Stomach smooth muscle (tissue), 2 donors: ENCODE measurements around the gene ITPRID2.

ENCODE experiments used
- H3K27ac ChIP-seq: one replicate; pipeline ENCODE4 v1.7.0; 2013; ENCODE audit warnings: mild to moderate bottlenecking, low read length, inconsistent platforms
- H3K27me3 ChIP-seq, 2 donors: one replicate each; pipeline ENCODE4 v1.7.0; 2013; ENCODE audit warnings: low read length in 2 of 2; ENCODE audit not compliant: insufficient read depth in 2 of 2, control insufficient read depth in 1 of 2
- H3K36me3 ChIP-seq, 2 donors: one replicate each; pipeline ENCODE4 v1.7.0; 2013; ENCODE audit warnings: low read length in 2 of 2; ENCODE audit not compliant: control insufficient read depth in 2 of 2, insufficient read depth in 2 of 2
- H3K4me1 ChIP-seq: one replicate; pipeline ENCODE4 v1.7.0; 2013; ENCODE audit warnings: low read length; ENCODE audit not compliant: control insufficient read depth, insufficient read depth
- H3K4me3 ChIP-seq, 2 donors: one replicate each; pipeline ENCODE4 v1.7.0; 2013; ENCODE audit warnings: low read length in 2 of 2
- H3K9ac ChIP-seq, 2 donors: one replicate each; pipeline ENCODE4 v1.7.0; 2013; ENCODE audit warnings: low read length in 2 of 2, mild to moderate bottlenecking in 1 of 2
- H3K9me3 ChIP-seq, 2 donors: one replicate each; pipeline ENCODE4 v1.7.0; 2013; ENCODE audit warnings: low read length in 2 of 2; ENCODE audit not compliant: control insufficient read depth in 2 of 2
- donor health status: healthy.
- donor health status: Pancreatic carcinoma.

Gene ITPRID2

DNA sequence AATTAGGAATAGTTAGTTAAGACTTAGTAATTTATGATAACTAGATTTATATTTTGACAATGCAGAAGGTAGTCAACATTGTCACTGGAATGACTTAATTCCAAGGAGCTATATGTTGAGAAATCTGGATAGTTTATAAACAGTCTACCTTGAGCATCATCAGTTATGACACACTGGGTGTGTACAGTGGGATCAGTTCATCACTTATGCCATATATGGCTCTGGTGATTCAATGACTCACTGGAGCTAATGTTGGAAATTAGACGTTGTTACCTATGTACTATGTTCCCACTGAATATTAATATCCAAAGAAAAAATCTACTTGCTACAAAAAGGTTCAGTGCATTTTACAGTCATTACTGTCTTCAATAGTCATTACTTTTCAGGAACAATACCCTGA, 34.0 kb upstream of the ITPRID2 start:
- Histone ChIP-seq H3K27ac (no peak overlapping the region), H3K9ac (no peak overlapping the region), H3K4me3 (no peak overlapping the region), H3K27me3 (no peaks in the 10 kb centered on the region), H3K9me3 (no peaks in the 10 kb centered on the region), H3K36me3 (no peaks in the 10 kb centered on the region), H3K4me1 (no peaks in the 10 kb centered on the region)

DNA sequence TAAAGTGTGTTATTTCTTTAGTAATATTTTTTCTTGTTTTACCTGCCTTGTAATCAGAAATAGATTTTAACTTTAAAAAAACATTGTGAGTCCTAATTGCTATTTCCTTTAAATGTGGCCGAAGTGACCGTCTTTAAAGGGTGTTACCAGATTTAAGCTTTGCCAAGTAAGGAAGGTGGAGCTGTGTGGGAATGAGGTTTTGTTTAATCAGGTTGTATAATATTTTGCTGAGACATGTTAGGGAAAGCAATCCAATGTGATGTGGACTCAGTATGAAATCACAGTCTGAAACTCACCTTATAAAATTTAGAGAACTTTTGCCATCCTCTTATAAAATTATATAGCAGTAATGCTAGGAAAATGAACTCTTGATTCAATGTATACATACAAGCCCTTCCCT, 32.9 kb upstream of the ITPRID2 start:
- Histone ChIP-seq H3K9ac (no peak overlapping the region), H3K4me3 (no peak overlapping the region), H3K36me3 (no peaks in the 10 kb centered on the region), H3K27ac (no peak overlapping the region), H3K27me3 (no peaks in the 10 kb centered on the region), H3K9me3 (no peaks in the 10 kb centered on the region), H3K4me1 (no peaks in the 10 kb centered on the region)

DNA sequence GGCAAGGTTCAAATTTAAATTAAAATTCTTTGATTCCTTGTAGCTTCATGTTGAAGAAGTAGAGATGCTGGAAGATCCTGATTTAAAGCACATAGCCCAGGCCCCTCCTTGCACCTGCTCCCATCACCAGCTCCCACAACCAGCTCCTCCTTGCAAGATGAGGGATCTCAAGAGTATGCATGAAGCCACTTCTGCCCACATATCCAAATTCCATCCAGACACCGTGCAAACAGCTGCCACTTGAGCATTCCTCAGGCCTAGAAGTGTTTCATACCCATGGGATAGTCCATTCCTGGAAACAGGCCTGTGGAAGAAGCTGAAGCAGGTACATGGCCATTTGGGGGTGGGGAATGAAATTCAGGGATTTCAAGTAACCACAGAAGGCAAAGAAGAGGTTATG, 32.4 kb upstream of the ITPRID2 start:
- no peaks in the 10 kb centered on the region for H3K4me1 ChIP-seq
- H3K27me3 ChIP-seq: no peaks in the 10 kb centered on the region
- H3K27ac ChIP-seq: no peak overlapping the region
- H3K9ac ChIP-seq: no peak overlapping the region
- no peaks in the 10 kb centered on the region for H3K9me3 ChIP-seq
- no peak overlapping the region for H3K4me3 ChIP-seq
- no peaks in the 10 kb centered on the region for H3K36me3 ChIP-seq

DNA sequence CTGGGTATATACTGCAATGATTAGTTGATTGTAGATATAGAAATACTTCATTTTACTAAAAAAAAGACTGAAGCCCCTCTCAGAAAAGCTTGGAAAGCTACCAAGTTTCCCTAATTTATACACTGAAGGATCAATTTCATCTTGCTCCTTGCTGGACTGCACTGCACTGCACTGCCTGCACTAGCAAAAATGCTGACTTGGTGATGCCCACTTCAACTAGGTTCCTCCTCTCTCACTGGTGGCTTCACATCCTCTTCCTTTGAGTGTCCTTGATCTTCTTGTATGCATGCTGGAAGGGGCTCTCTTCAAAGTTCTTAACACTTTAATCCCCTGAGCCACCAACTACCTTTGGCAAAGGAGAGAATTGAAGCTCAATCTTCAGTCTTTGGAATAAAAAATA, 31.7 kb upstream of the ITPRID2 start:
- Histone ChIP-seq H3K9me3 (no peaks in the 10 kb centered on the region), H3K9ac (no peak overlapping the region), H3K4me3 (no peak overlapping the region), H3K36me3 (no peaks in the 10 kb centered on the region), H3K27me3 (no peaks in the 10 kb centered on the region), H3K27ac (no peak overlapping the region), H3K4me1 (no peaks in the 10 kb centered on the region)

DNA sequence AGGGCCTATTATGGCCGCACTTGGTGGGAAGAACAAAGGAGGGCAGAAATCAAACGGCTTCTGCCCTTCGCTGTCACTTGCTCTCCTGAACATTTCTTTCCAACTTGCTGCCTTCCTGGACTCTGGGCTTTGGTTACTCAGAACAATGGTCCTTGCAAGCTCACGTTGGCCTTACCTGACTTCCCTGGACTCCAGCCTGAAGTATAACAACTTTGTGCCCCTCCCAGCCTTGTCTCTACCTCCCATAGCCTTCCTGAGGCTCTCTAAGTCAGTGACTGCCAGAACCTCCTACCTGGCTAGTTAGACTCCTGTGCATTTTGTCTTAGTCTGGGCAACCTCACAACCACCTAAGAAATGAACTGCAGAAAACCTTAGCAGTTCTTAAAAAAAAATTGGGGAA, 30.2 kb upstream of the ITPRID2 start:
- H3K4me3 ChIP-seq: no peak overlapping the region
- H3K27ac ChIP-seq: no peak overlapping the region
- no peak overlapping the region for H3K9ac ChIP-seq
- H3K27me3 ChIP-seq: no peaks in the 10 kb centered on the region
- no peaks in the 10 kb centered on the region for H3K36me3 ChIP-seq
- no peaks in the 10 kb centered on the region for H3K4me1 ChIP-seq
- H3K9me3 ChIP-seq: no peaks in the 10 kb centered on the region

DNA sequence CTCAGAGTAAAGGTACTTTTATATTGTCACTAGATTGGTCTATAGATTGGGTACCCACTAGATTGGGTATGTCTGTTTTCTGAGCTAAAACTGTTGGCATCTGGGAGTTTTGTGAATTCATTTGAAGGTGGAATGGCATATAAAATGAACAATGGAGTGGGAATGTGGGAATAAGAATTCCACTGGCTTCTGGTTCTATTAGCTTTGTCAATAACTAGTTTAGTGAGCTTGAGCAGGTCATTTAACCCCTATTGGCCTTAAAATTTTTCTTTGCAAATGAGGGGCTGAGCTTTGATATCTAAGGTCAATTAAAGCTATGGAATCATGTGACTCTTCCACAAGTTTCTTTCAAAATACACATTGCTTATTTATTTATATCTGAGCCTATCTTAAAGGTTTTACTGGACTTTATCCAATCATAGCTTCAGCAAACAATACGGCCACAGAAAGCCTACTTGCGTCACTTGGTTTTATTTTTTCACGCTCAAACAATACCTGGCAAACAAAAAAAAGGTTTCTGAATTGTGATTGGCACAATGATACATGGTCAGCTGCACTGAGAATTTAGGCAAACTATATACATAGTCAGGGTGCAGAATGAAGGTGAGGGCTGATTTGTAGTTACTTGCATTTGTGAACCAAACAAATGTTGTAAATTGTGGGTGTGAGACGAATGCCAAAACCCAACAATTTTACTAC, 28.8 kb upstream of the ITPRID2 start:
- Histone ChIP-seq H3K4me3 (no peak overlapping the region), H3K27me3 (no peaks in the 10 kb centered on the region), H3K4me1 (no peaks in the 10 kb centered on the region), H3K36me3 (no peaks in the 10 kb centered on the region), H3K27ac (no peak overlapping the region), H3K9me3 (no peaks in the 10 kb centered on the region), H3K9ac (no peak overlapping the region)

DNA sequence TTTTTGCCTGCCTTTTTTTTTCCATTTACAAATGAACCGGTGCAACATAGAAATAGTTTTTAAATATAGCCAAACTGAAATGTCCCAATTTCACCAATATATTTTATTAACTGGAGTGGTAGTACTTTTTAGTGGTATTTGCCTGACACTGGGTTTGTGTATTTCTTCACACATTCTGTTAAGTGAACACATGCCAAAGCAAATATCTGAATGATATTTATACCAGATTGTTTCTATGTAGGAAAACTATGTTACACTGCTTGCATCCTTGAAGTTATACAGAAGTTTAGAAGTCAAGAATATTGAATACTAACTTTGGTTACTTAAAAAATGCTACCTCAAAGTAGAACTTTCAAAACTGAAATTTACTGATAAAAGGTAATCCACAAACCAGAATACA, 19.4 kb upstream of the ITPRID2 start:
- Histone ChIP-seq H3K9ac (no peak overlapping the region), H3K27ac (no peak overlapping the region), H3K4me1 (no peaks in the 10 kb centered on the region), H3K9me3 (no peaks in the 10 kb centered on the region), H3K27me3 (no peaks in the 10 kb centered on the region), H3K36me3 (no peaks in the 10 kb centered on the region), H3K4me3 (no peak overlapping the region)

DNA sequence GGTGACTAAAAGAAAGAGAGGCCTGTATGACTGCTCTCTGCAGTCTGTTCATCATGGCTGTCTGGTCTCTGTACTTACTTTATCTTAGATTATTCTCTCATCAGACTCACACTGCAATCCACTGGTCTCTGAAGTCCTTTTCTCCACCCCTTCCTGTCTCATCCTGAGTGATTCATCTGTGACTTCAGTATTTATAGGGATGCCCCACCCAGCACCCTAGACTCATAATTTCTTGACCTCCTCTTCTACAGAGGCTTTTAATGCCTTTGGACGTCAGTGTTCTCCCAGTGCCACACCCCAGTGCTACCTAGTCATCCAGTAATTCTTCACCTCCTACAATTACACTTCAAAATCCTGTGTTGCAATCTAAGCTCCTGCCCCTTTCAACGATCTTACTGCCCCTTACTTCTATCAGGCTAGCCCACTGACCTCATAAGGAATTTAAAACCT, 14.9 kb upstream of the ITPRID2 start:
- Histone ChIP-seq H3K4me3 (no peak overlapping the region), H3K9me3 (no peaks in the 10 kb centered on the region), H3K27ac (no peak overlapping the region), H3K27me3 (no peaks in the 10 kb centered on the region), H3K4me1 (no peaks in the 10 kb centered on the region), H3K36me3 (no peaks in the 10 kb centered on the region), H3K9ac (no peak overlapping the region)

DNA sequence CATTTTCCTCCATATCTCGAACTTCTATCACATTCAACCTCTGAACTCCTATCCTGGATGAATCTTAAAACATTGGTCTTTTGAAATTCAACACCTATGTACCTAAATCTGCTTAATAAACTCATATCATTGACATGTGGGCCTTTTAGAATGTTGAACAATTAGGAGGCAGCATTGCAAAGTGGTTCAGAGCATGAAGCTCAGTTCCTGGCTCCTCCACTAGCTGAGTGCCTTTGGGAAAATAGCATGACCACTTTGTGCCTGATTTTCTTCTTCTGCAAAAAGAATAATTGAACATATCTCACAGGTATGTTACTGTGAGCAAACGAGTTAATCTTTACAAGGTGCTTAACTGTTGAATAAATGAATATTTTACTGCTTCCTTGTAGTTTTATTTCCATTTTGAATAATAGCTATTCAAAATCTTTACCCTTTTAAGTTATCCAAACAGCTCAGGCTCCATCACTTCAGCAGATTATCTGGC, 14.3 kb upstream of the ITPRID2 start:
- H3K9ac ChIP-seq: no peak overlapping the region
- H3K4me1 ChIP-seq: no peaks in the 10 kb centered on the region
- H3K27me3 ChIP-seq: no peaks in the 10 kb centered on the region
- no peaks in the 10 kb centered on the region for H3K9me3 ChIP-seq
- H3K4me3 ChIP-seq: no peak overlapping the region
- no peaks in the 10 kb centered on the region for H3K36me3 ChIP-seq
- no peak overlapping the region for H3K27ac ChIP-seq

DNA sequence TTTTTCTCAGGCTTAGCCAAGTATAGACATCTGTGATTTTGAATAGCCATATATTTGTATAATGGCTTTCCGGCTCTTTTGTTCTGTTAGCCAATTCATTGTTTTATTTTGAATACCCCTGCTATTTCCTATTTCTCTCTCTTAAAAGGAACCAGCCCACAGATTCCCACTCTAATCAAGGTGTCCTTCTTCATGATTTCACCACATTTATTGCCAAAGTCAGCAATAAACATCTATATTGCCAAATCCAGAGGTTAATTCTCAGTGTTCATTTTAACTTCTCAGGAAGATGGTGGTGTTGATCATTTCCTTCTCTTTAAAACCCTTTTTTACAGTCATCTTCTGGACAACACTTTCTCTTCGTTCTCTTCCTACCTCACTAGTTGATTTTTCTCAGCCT, 13.1 kb upstream of the ITPRID2 start:
- no peaks in the 10 kb centered on the region for H3K9me3 ChIP-seq
- no peaks in the 10 kb centered on the region for H3K27me3 ChIP-seq
- no peak overlapping the region for H3K9ac ChIP-seq
- H3K4me1 ChIP-seq: no peaks in the 10 kb centered on the region
- no peak overlapping the region for H3K27ac ChIP-seq
- H3K36me3 ChIP-seq: no peaks in the 10 kb centered on the region
- no peak overlapping the region for H3K4me3 ChIP-seq

DNA sequence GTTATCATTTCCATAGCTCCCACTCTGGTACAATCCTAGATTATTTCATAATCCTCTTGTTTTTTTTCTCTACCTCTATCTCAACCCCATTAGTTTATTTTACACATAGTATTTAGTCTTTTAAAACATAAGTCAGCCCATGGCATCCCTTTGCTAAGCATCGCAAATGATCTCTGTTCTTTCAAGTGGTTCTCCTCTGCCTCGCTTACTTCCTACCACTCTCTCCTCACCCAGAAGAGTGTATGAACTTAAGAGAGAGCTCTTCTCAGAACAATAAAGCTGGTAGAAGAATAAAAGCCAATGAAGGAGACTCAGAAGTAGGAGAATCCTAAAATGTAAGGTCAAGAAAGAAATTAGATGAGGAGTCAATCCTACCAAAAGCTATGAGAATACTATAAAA, 12.2 kb upstream of the ITPRID2 start:
- H3K9ac ChIP-seq: no peak overlapping the region
- H3K27ac ChIP-seq: no peak overlapping the region
- H3K27me3 ChIP-seq: no peaks in the 10 kb centered on the region
- no peaks in the 10 kb centered on the region for H3K4me1 ChIP-seq
- H3K4me3 ChIP-seq: no peak overlapping the region
- no peaks in the 10 kb centered on the region for H3K9me3 ChIP-seq
- H3K36me3 ChIP-seq: no peaks in the 10 kb centered on the region
